SK-N-SH (cell line): Measurements from ENCODE around the gene EIF5A2. TPM values are rescaled to one million over a fixed set of nuclear protein-coding genes. Genes with fewer than 3 reads are reported as not detected.

ENCODE experiments used
- CTCF ChIA-PET: fragments of 300-600, 350-600 bp; formaldehyde crosslinking; extraction: SDS; loops from one replicate; lab custom pipeline; 2021; lab: Yijun Ruan, JAX
- POLR2A ChIA-PET: fragments of 350-600 bp; sonication (Branson Sonifier 250); formaldehyde crosslinking; extraction: SDS; loops from one replicate; lab custom pipeline; 2020; ENCODE audit warnings: antibody characterized with exemption, inconsistent platforms; lab: Yijun Ruan, JAX
- DNase-seq: peaks from one replicate; pipeline ENCODE4 v3.0.0; 2012
- H2AFZ ChIP-seq: fragments of 200-600 bp; sonication (generic); 2 replicates; pipeline ENCODE4 v1.8.1; 2016; ENCODE audit warnings: antibody characterized with exemption, mild to moderate bottlenecking, low read depth
- H3F3A ChIP-seq: fragments of 200-600 bp; sonication (generic); replicated peaks from 2 replicates; pipeline ENCODE3; 2016; ENCODE audit warnings: antibody characterized with exemption, mild to moderate bottlenecking; ENCODE audit not compliant: insufficient read depth
- H3K27ac ChIP-seq, 2 experiments: fragments of 200-500 bp in 1 of 2; fragments of 200-600 bp in 1 of 2; sonication (Bioruptor generic) in 1 of 2; sonication (generic), shearing (Covaris generic) in 1 of 2; 2 replicates each; pipeline versions ENCODE4 v1.5.1 to v1.6.1; 2014 to 2016; ENCODE audit warnings: low read depth in 2 of 2, inconsistent platforms in 1 of 2, low read length in 1 of 2, mild to moderate bottlenecking in 1 of 2, mixed read lengths in 1 of 2
- H3K27me3 ChIP-seq: fragments of 200-600 bp; sonication (generic), shearing (Covaris generic); 2 replicates; pipeline ENCODE4 v1.6.1; 2016; ENCODE audit warnings: mixed run types; ENCODE audit not compliant: insufficient read depth
- H3K36me3 ChIP-seq, 2 experiments: fragments of 200-500 bp in 1 of 2; fragments of 200-600 bp in 1 of 2; sonication (Bioruptor generic) in 1 of 2; sonication (generic) in 1 of 2; replicated peaks in 1 of 2; 2 replicates each; pipeline versions ENCODE3 to v1.5.1; 2014 to 2016; ENCODE audit warnings: low read length in 1 of 2, mild to moderate bottlenecking in 1 of 2; ENCODE audit not compliant: insufficient read depth in 2 of 2, control insufficient read depth in 1 of 2
- H3K4me1 ChIP-seq, 2 experiments: fragments of 200-500 bp in 1 of 2; fragments of 200-600 bp in 1 of 2; sonication (Bioruptor generic) in 1 of 2; sonication (generic), shearing (Covaris generic) in 1 of 2; 2 replicates each; pipeline versions ENCODE4 v1.5.1 to v1.6.1; 2014 to 2016; ENCODE audit warnings: low read depth in 1 of 2, low read length in 1 of 2, mixed run types in 1 of 2; ENCODE audit not compliant: insufficient read depth in 2 of 2, control insufficient read depth in 1 of 2
- H3K4me2 ChIP-seq: fragments of 200-600 bp; sonication (generic), shearing (Covaris generic); 2 replicates; pipeline ENCODE4 v1.6.1; 2017; ENCODE audit warnings: mixed run types
- H3K4me3 ChIP-seq, 2 experiments: fragments of 200-500 bp in 1 of 2; fragments of 200-600 bp in 1 of 2; sonication (Bioruptor generic) in 1 of 2; sonication (generic), shearing (Covaris generic) in 1 of 2; 2 replicates each; pipeline versions ENCODE4 v1.5.1 to v1.8.1; 2014 to 2016; ENCODE audit warnings: low read depth in 2 of 2, inconsistent platforms in 1 of 2, low read length in 1 of 2, mild to moderate bottlenecking in 1 of 2, mixed read lengths in 1 of 2, moderate library complexity in 1 of 2
- H3K79me2 ChIP-seq: fragments of 200-600 bp; sonication (generic); 2 replicates; pipeline ENCODE4 v1.8.1; 2017; ENCODE audit warnings: mild to moderate bottlenecking; ENCODE audit not compliant: insufficient read depth
- H3K9ac ChIP-seq: fragments of 200-600 bp; sonication (generic); 2 replicates; pipeline ENCODE4 v1.6.1; 2017; ENCODE audit warnings: mixed run types
- H3K9me2 ChIP-seq: fragments of 200-600 bp; sonication (generic); 2 replicates; pipeline ENCODE4 v1.6.1; 2017; ENCODE audit warnings: mixed run types
- H3K9me3 ChIP-seq: fragments of 200-600 bp; sonication (generic); 2 replicates; pipeline ENCODE4 v1.6.1; 2017; ENCODE audit warnings: mixed run types, mild to moderate bottlenecking, moderate library complexity
- H4K20me1 ChIP-seq: fragments of 200-600 bp; sonication (generic); 2 replicates; pipeline ENCODE4 v1.6.1; 2017; ENCODE audit warnings: mild to moderate bottlenecking, mixed run types; ENCODE audit not compliant: insufficient read depth
- CHD2 ChIP-seq: fragments of 150-350 bp; IDR thresholded peaks from 2 replicates; pipeline ENCODE4 v1.6.1; 2018; ENCODE audit warnings: low read length; ENCODE audit not compliant: partially characterized antibody
- GATA2 ChIP-seq: sonication (generic); formaldehyde crosslinking; IDR thresholded peaks from 2 replicates; pipeline ENCODE4 v1.5.0; 2020; ENCODE audit warnings: mild to moderate bottlenecking, missing genetic modification reagents
- JUND ChIP-seq: IDR thresholded peaks from 2 replicates; pipeline ENCODE4 v1.4.0; 2012
- NFIC ChIP-seq: IDR thresholded peaks from 2 replicates; pipeline ENCODE4 v1.4.0; 2012; ENCODE audit warnings: borderline replicate concordance
- PBX3 ChIP-seq: IDR thresholded peaks from 2 replicates; pipeline ENCODE4; 2012
- RFX5 ChIP-seq: IDR thresholded peaks from 2 replicates; pipeline ENCODE4 v1.6.1; 2012; ENCODE audit warnings: mild to moderate bottlenecking, improper control_type of control experiment, low read length
- SIN3A ChIP-seq: IDR thresholded peaks from 2 replicates; pipeline ENCODE4 v1.6.1; 2012; ENCODE audit warnings: low read depth, mild to moderate bottlenecking, low read length, moderate library complexity, borderline replicate concordance
- ZBTB33 ChIP-seq: IDR thresholded peaks from 2 replicates; pipeline ENCODE4 v1.4.0; 2012; ENCODE audit warnings: low read depth, borderline replicate concordance
- WGBS: methylation state at CpG from one replicate; pipeline ENCODE4 v1.1.6; 2017; ENCODE audit warnings: low lambda C conversion rate; 5-methylcytosine and 5-hydroxymethylcytosine counted together
- polyA plus RNA-seq, 3 experiments: library from polyadenylated mRNA; depleted of rRNA; stranded (reverse); fragments of >200 nt; gene quantifications; 2 replicates each; pipeline ENCODE4 v1.2.3, GENCODE V29; 2012

EIF5A2 gene
- polyA plus RNA-seq, 1 of the 3 experiments (the other 2 are of a cell fraction), result 2.7 TPM

GRCh38 chr3:170866499-170866898 lies 41.9 kb downstream of the EIF5A2 start:
- H3K4me3 ChIP-seq, result no peak overlapping the region
- POLR2A ChIA-PET, result no interaction called here
- H3K79me2 ChIP-seq, result peaks cover 25% of the 10 kb centered on the region
- H3F3A ChIP-seq, result peaks cover 42% of the 10 kb centered on the region
- peaks cover 13% of the 10 kb centered on the region for H4K20me1 ChIP-seq
- CTCF ChIA-PET, result interaction anchor here (0.8 to 1.8 kb wide), 2 partner anchors 18 to 509 kb away, joined by 3 read pairs; partner anchors contain the start of gene SKIL
- H2AFZ ChIP-seq, result no peak overlapping the region
- no peak for DNase-seq
- H3K27ac ChIP-seq, result no peak overlapping the region
- no peak for TF ChIP-seq SIN3A
- TF ChIP-seq GATA2 (CRISPR knock-in tag), result no peak
- peaks cover 11 to 19% of the 10 kb centered on the region in 2 experiments; a peak in 3 of 4 replicates for H3K4me1 ChIP-seq
- H3K9me2 ChIP-seq, result no peaks in the 10 kb centered on the region
- WGBS, result 96% methylated on average over 3 of the region's 3 CpGs
- no peaks in the 10 kb centered on the region for H3K9me3 ChIP-seq
- no peak overlapping the region for H3K4me2 ChIP-seq
- H3K9ac ChIP-seq, result no peak overlapping the region
- no peaks in the 10 kb centered on the region for H3K27me3 ChIP-seq
- peaks cover 29 to 30% of the 10 kb centered on the region in 2 experiments for H3K36me3 ChIP-seq

GRCh38 chr3:170865209-170866094 lies 43.0 kb downstream of the EIF5A2 start:
- no peak overlapping the region for H3K4me3 ChIP-seq
- peaks cover 13% of the 10 kb centered on the region for H4K20me1 ChIP-seq
- no peak overlapping the region; a peak in 1 of 4 replicates for H3K27ac ChIP-seq
- no peak for DNase-seq
- H3K4me1 ChIP-seq, result peaks cover 11 to 13% of the 10 kb centered on the region in 2 experiments; a peak in 3 of 4 replicates
- CTCF ChIA-PET, result interaction anchor here (0.8 to 2.0 kb wide), 4 partner anchors 17 to 508 kb away, joined by 3 to 6 read pairs (median 3); partner anchors contain the start of gene SKIL
- H3K9ac ChIP-seq, result no peak overlapping the region
- WGBS, result 94% methylated on average over 10 of the region's 10 CpGs
- H3K9me2 ChIP-seq, result no peaks in the 10 kb centered on the region
- H3K36me3 ChIP-seq, result peaks cover 29 to 30% of the 10 kb centered on the region in 2 experiments
- no peak overlapping the region for H2AFZ ChIP-seq
- no peak overlapping the region for H3K4me2 ChIP-seq
- no peaks in the 10 kb centered on the region for H3K9me3 ChIP-seq
- no peaks in the 10 kb centered on the region for H3K27me3 ChIP-seq
- H3K79me2 ChIP-seq, result peaks cover 25% of the 10 kb centered on the region
- POLR2A ChIA-PET, result no interaction called here
- peaks cover 42% of the 10 kb centered on the region for H3F3A ChIP-seq
- 0 out of 2 replicates have a peak, but pooled peaks have one; percentile 5 for TF ChIP-seq PBX3
- no peak for TF ChIP-seq NFIC
- TF ChIP-seq RFX5, result no peak
- TF ChIP-seq GATA2 (CRISPR knock-in tag), result no peak
- TF ChIP-seq JUND, result peak; percentile 1; the same call in 1 of the 2 replicates
- TF ChIP-seq CHD2, result peak; percentile 29
- TF ChIP-seq ZBTB33, result peak; percentile 9; the same call in 1 of the 2 replicates
- TF ChIP-seq SIN3A, result 0 out of 2 replicates have a peak, but pooled peaks have one; percentile 72
